Thymus (tissue), 11 donors: Measurements from ENCODE around the gene IL4I1. TPM values are rescaled to one million over a fixed set of nuclear protein-coding genes. Genes with fewer than 3 reads are reported as not detected.

Experiments used
- DNase-seq, 9 donors: peaks; one replicate each; pipeline ENCODE4 v3.0.0-alpha.2; 2013; ENCODE audit warnings: low spot score in 9 of 9, low read depth in 6 of 9, missing footprints in 1 of 9
- H3K27ac ChIP-seq, 2 donors: one replicate each; pipeline ENCODE4 v1.5.1; 2013; ENCODE audit warnings: control low read depth in 1 of 2, low read depth in 1 of 2, low read length in 1 of 2, mild to moderate bottlenecking in 1 of 2, moderate library complexity in 1 of 2
- H3K27me3 ChIP-seq, 2 donors: one replicate each; pipeline ENCODE4 v1.5.1; 2013; ENCODE audit warnings: low read length in 1 of 2; ENCODE audit not compliant: control insufficient read depth in 2 of 2, insufficient read depth in 1 of 2
- H3K36me3 ChIP-seq, 2 donors: one replicate each; pipeline ENCODE4 v1.5.1; 2013; ENCODE audit warnings: low read length in 1 of 2, mild to moderate bottlenecking in 1 of 2, moderate library complexity in 1 of 2; ENCODE audit not compliant: control insufficient read depth in 2 of 2, insufficient read depth in 2 of 2
- H3K4me1 ChIP-seq, 2 donors: one replicate each; pipeline ENCODE4 v1.5.1; 2013; ENCODE audit warnings: low read length in 2 of 2; ENCODE audit not compliant: control insufficient read depth in 2 of 2, insufficient read depth in 2 of 2
- H3K4me3 ChIP-seq, 2 donors: one replicate each; pipeline ENCODE4 v1.5.1; 2013; ENCODE audit warnings: low read length in 2 of 2, control low read depth in 1 of 2, mild to moderate bottlenecking in 1 of 2
- H3K9me3 ChIP-seq, 2 donors: one replicate each; pipeline ENCODE4 v1.5.1; 2013; ENCODE audit warnings: low read length in 1 of 2, mild to moderate bottlenecking in 1 of 2; ENCODE audit not compliant: control insufficient read depth in 2 of 2, insufficient read depth in 1 of 2
- WGBS: extraction: QIAGEN DNeasy Blood & Tissue Kit; methylation state at CpG from one replicate; pipeline ENCODE4 v1.1.7; 2013; 5-methylcytosine and 5-hydroxymethylcytosine counted together
- polyA plus RNA-seq: library from polyadenylated mRNA; stranded (reverse); fragments of 200-250 nt; gene quantifications from one replicate; pipeline ENCODE4 v1.2.3, GENCODE V29; 2013
- total RNA-seq: library from RNA; stranded (reverse); fragments of 120-200 nt; gene quantifications from one replicate; pipeline ENCODE4 v1.2.4, GENCODE V29; 2013
- donor health status: healthy.

The IL4I1 gene
- total and polyA plus RNA-seq, 2 donors = 8.6 to 11.5 TPM

DNA sequence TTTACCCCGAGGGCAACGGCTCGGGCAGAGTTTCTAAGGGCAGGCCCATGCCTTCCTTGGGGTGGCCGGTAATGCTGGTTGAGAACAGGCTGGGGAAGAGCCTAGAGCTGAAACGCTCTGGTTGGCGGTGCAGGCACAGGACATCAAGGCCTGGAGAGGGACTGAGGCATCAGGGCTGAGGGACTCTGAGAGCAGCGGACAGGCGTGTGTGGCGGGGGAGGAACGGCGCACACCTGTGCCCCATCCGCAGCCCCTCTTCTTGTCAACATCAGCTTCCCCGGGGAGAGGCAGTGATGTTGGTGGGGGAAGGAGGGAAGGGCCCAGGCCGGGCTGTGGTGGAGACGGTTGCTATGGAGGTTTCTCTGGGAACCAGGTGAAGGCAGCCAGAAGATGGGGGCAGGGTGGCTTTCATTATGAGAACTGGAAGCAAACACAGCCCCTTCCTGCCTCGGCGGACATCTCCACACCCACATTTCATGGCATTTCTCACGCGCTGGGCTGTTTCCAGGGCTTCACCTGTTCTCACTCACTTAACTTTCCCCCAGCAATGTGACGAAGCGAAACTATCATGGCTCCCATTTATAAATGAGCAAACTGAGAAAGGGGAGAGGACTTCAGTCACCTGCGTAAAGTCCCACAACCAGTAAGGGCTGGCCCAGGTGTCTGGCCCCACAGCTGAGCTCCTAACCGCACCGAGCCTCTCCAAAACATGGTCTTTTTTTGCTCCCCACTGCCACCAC, 24.1 kb upstream of the IL4I1 start:
- H3K36me3 ChIP-seq = peaks cover 60 to 80% of the 10 kb centered on the region in 2 donors
- peaks cover 0 to 1% of the 10 kb centered on the region in 2 donors for H3K9me3 ChIP-seq
- DNase-seq = no peak
- H3K27ac ChIP-seq = no peak overlapping the region
- 96% methylated on average over 24 of the region's 24 CpGs for WGBS
- H3K4me1 ChIP-seq = peaks cover 2 to 14% of the 10 kb centered on the region in 2 donors
- no peak overlapping the region for H3K4me3 ChIP-seq
- no peaks in the 10 kb centered on the region for H3K27me3 ChIP-seq

DNA sequence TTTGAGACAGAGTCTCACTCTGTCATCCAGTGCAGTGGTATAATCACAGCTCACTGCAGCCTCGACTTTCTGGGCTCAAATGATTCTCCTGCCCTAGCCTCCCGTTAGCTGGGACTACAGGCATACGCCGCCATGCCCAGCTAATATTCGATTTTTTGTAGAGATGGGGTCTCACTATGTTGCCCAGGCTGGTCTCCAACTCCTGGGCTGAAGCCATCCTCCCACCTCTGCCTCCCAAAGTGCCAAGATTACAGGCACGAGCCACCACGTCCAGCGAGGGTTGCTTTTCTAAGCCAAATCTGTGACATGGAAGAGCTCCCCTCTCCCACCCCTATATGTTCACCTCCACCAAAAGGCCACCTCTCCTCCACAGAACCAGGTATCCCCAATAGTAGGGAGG, 21.4 kb upstream of the IL4I1 start:
- DNase-seq = no peak
- H3K36me3 ChIP-seq = peaks cover 63 to 79% of the 10 kb centered on the region in 2 donors
- H3K4me3 ChIP-seq = no peak overlapping the region
- H3K27me3 ChIP-seq = no peaks in the 10 kb centered on the region
- peaks cover 0 to 7% of the 10 kb centered on the region in 2 donors for H3K4me1 ChIP-seq
- H3K9me3 ChIP-seq = peaks cover 0 to 1% of the 10 kb centered on the region in 2 donors
- H3K27ac ChIP-seq = no peak overlapping the region
- 98% methylated on average over 8 of the region's 8 CpGs for WGBS

DNA sequence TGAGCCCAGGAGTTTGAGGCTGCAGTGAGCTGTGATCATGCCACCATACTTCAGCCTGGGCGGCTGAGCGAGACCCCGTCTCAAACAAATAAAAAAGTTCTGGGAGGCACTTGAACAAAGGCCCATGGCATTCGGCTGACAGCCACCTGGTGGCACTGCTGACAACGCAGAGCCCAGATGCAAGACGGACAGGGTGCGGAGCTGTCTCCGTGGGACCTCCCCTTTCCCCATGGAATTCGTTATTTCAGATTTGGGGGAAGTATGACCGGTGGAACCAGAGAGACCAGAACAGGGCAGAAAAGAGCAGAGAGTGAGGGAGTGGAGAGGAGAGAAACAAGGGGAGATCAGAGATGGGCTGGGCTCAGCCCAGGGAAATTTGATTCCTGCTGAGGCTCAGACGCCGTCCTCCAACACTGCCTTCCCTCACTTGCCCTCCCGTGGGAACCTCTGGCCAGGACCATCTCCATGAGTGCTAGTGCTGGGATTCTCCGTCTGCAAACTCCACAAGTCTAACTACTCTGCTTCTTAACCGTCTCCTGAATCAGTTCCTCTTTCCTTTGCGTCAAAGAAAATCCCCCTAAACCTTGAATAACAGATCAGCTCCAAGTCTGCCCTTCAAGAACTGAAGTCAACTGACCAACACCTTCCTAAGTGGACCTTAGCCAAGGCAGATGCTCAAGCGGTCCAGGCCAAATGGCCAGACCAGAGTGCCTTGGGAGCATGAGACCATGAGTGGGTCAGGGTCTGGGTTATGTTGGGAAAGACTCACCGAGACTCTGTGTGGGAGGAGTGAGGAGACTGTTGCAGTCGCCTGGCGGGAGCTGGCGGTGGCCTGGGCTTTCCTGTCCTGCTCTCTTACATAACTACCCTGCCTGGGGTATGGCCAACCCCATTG, 20.4 kb upstream of the IL4I1 start:
- Histone ChIP-seq H3K4me1 (peaks cover 0 to 7% of the 10 kb centered on the region in 2 donors), H3K27ac (peak overlapping the region in 1 of 2 donors; percentile 68), H3K36me3 (peaks cover 62 to 78% of the 10 kb centered on the region in 2 donors), H3K4me3 (no peak overlapping the region), H3K27me3 (no peaks in the 10 kb centered on the region), H3K9me3 (no peaks in the 10 kb centered on the region)
- 92% methylated on average over 21 of the region's 21 CpGs for WGBS
- no peak for DNase-seq

DNA sequence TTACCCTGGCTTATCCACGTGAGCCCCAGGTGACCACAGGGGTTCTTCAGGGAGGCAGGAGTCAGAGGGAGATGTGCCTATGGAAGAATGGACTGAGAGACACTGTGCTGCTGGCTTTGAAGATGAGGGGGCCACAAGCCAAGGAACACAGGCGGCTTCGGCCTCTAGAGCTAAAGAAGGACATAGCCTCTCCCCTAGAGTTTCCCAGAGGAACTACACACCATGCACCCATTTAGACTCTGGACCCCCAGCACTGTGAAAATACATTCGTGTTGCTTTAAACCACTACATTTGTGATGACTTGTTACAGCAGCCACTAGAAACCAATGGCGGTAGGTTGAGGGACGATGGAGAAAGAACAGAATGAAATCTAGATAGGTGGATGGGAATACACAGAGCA, 18.6 kb upstream of the IL4I1 start:
- Histone ChIP-seq H3K4me3 (no peak overlapping the region), H3K27me3 (no peaks in the 10 kb centered on the region)

DNA sequence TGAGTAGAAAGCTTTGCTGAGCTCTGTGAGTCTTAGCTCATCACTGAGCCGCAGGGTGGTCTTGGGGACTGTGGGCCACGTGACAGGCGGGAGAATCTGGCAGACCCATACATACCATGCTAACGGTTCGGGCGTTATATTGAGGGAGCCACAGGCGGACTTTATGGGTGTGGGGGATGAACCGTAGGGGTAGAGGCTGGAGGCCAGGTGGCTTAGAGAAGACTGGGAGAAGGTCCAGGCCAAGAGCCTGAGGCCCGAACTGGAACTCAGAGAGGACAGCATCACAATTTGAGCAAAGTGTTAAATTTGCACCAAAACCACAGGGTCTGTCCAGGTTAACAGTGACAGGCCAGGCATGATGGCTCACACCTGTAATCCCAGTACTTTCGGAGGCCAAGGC, 17.0 kb upstream of the IL4I1 start:
- H3K4me1 ChIP-seq = peaks cover 0 to 15% of the 10 kb centered on the region in 2 donors
- H3K27me3 ChIP-seq = no peaks in the 10 kb centered on the region
- H3K36me3 ChIP-seq = peaks cover 62 to 80% of the 10 kb centered on the region in 2 donors
- no peak overlapping the region for H3K4me3 ChIP-seq
- no peaks in the 10 kb centered on the region for H3K9me3 ChIP-seq
- H3K27ac ChIP-seq = no peak overlapping the region
- no peak for DNase-seq
- 96% methylated on average over 10 of the region's 10 CpGs for WGBS

More for the DNA sequence above, 18.6 kb upstream of the IL4I1 start:
- H3K9me3 ChIP-seq = no peaks in the 10 kb centered on the region
- H3K27ac ChIP-seq = no peak overlapping the region
- peaks cover 0 to 15% of the 10 kb centered on the region in 2 donors for H3K4me1 ChIP-seq
- no peak for DNase-seq
- H3K36me3 ChIP-seq = peaks cover 50 to 75% of the 10 kb centered on the region in 2 donors
- WGBS = 98% methylated on average over 6 of the region's 6 CpGs

DNA sequence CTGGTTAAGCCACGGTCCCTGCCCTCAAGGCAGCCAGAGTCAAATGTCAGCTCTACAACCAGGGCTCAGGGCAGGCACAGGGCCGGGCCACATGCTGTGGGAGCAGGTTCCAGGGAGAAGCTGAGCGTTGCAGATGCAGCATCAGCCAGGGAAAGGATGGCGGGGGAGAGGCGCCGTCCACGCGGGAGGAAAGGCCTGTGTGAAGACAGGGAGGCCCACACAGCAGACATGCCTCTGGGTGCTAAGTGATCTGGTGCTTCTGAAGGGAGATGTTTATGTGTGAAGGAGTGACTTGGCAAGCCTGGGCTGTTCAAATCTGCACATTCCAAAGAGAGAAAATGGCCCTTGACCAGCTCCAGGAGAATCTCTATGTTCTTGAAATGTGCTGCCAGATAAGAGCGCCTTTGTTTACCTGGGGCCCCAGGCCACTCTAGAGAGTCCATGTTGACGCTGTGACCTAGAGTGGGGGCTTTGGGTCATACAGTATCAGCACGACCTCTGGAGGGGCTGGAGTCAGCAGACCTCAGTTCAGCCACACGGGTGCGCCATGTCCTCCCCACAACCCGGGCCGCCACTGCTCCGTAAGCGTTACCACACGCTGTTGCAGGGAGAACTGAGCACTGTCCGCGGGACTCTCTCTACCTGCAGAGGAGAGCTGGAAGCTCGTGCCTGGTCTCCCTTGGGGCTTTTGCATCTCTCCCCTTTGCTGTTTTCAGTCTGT, 16.4 kb upstream of the IL4I1 start:
- Histone ChIP-seq H3K9me3 (no peaks in the 10 kb centered on the region), H3K27me3 (no peaks in the 10 kb centered on the region), H3K4me1 (peaks cover 0 to 15% of the 10 kb centered on the region in 2 donors), H3K27ac (no peak overlapping the region), H3K36me3 (peaks cover 68 to 81% of the 10 kb centered on the region in 2 donors), H3K4me3 (no peak overlapping the region)
- no peak for DNase-seq
- WGBS = 93% methylated on average over 21 of the region's 21 CpGs

DNA sequence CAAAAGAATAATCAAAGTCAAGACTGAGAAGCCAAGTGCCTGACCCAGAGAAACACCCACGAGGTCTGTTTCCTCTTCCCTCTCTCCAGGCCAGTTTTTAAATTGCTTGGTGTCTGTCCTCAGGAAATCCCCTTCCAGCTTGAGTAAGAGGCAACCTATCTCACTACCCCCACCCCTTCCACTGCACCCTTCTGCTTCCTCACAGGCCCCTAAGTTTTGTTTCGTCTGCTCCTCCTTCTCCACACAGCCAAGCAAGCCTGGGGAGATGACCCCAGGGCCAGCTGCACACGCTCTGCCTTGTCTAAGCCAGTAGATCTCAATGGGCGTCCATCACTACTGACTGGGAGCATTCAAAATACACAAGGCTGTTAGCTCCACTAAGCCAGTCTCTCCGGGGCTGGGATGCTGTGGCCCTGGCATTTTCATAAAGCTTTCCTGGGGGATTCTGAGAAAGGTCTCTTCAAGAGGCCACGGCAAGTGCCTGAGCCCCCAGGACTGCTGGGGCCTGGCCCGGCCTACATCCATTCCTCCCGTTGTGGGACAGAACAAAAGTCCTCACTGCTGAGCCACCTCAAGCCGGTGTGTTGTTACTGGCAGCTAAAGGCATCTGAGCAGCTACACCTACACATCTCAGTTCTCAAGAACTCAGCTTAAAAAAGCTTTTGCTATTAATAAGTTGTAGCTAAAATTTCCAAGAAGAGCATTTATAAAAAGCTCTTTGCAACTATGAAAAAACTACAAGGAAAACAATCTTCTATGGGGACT, 14.9 kb upstream of the IL4I1 start:
- Histone ChIP-seq H3K36me3 (peaks cover 78 to 81% of the 10 kb centered on the region in 2 donors), H3K27me3 (no peaks in the 10 kb centered on the region), H3K4me3 (no peak overlapping the region), H3K4me1 (peaks cover 0 to 11% of the 10 kb centered on the region in 2 donors), H3K27ac (peak overlapping the region in 1 of 2 donors; percentile 71), H3K9me3 (no peaks in the 10 kb centered on the region)
- WGBS = 83% methylated on average over 9 of the region's 9 CpGs
- DNase-seq = peak in 1 of 9 donors; percentile 32

DNA sequence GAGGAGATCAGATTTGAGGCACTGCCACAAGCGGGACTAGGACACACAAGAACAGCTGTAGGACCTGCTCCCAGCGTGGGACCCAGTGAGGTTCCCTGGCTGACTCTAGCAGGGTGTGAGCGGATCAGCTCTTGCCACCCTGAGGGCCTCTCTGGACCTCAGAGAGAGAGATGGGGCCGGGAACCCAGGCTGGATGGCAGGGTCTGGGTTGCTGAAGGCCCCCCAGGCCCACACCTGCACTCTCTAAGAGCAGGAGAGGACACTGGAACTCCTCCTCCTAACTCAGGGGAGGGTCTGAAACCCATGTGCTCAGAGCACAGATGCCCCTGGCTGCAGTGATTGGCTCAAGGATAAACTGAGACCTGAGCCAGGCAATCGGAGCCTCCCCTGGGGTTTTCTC, 13.5 kb upstream of the IL4I1 start:
- no peak for DNase-seq
- Histone ChIP-seq H3K9me3 (no peaks in the 10 kb centered on the region), H3K4me1 (peaks cover 0 to 11% of the 10 kb centered on the region in 2 donors), H3K36me3 (peaks cover 72 to 79% of the 10 kb centered on the region in 2 donors), H3K27ac (peak overlapping the region in 1 of 2 donors; percentile 59), H3K27me3 (no peaks in the 10 kb centered on the region), H3K4me3 (no peak overlapping the region)
- WGBS = 96% methylated on average over 5 of the region's 5 CpGs
